ENCODE results near the gene ZSWIM1. TPM values are rescaled to one million over a fixed set of nuclear protein-coding genes. Genes with fewer than 3 reads are reported as not detected.

Gene ZSWIM1
- total and polyA plus RNA-seq, 2 of the 13 experiments (the other 11 are each of a cell fraction or from before 2014, with no cell fraction given): 9.5 to 11.7 TPM

DNA sequence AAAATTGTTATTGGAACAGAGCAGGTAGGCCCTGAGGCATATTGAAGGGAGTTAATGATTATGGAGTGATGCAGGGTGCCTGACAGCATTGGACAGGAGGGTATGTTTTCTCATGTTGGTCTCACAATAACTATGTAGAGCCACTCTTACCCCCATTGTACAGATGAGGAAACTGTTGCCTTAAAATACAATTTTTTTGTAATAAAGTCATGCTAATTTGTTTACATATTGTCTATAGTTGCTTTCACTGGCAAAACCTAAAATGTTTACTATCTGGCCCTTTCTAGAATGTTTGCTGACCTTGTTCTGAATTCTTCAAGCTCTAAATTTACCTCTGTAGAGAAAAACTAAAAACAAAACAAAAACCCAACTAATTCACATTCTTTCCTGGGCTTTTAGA, 29.5 kb upstream of the ZSWIM1 start:
- DNase-seq (ENCODE audit: low spot score) (no peak), FAIRE-seq (no peak), ATAC-seq (no peak)
- in situ Hi-C loops (cut with HindIII; ENCODE audit: extremely low pct_ligation_motif_present, low pct_unique_long_range_greater_than_20kb) (no loop called here), intact Hi-C loops (cut with micrococcal nuclease; ENCODE audit: unreplicated experiment) (no loop called here)
- ChIA-PET CTCF (ENCODE audit: low intra/inter-chr PET ratio, low total read pairs) (no interaction called here), POLR2A (interaction anchor here (1.8 to 2.7 kb wide), 2 partner anchors 18 to 39 kb away, joined by 8 to 17 read pairs; partner anchors contain the start of genes CTSA, NEURL2 and SNX21)
- TF ChIP-seq MED1 (CRISPR knock-in tag; IDR thresholded peaks at IDR 0.05) (no peak), ETV5 (CRISPR knock-in tag; IDR thresholded peaks at IDR 0.05; ENCODE audit: borderline replicate concordance) (no peak), RBFOX2 (IDR thresholded peaks at IDR 0.05; ENCODE audit: low read depth, low read length) (peak; percentile 30; the same call in 1 of the 2 replicates), RNF2 (conservative IDR thresholded peaks at IDR 0.05; ENCODE audit: low read depth) (no peak), ZNF790 (CRISPR knock-in tag; IDR thresholded peaks at IDR 0.05; ENCODE audit: borderline replicate concordance) (no peak)
- H3K9me3 ChIP-seq (ENCODE audit: low read length): no peaks in the 10 kb centered on the region
- no peak overlapping the region for H3K27ac ChIP-seq (ENCODE audit: extremely low read length, insufficient read depth, low read length)
- peaks cover 2 to 5% of the 10 kb centered on the region in 2 experiments; a peak in 2 of 5 replicates for H3K36me3 ChIP-seq (replicated peaks in 1 of 2; ENCODE audit: control insufficient read depth in 1 of 2, insufficient read depth in 2 of 2, low read length in 2 of 2)
- H3K4me1 ChIP-seq (ENCODE audit: insufficient read depth, low read length): peaks cover 8% of the 10 kb centered on the region
- no peak overlapping the region for H3K9ac ChIP-seq (ENCODE audit: insufficient read depth, low read depth, low read length)
- no peaks in the 10 kb centered on the region for H3K27me3 ChIP-seq (ENCODE audit: control insufficient read depth in 1 of 2, insufficient read depth in 2 of 2, low read length in 2 of 2)
- no peak overlapping the region for H2AFZ ChIP-seq (ENCODE audit: low read length)
- no peaks in the 10 kb centered on the region for H4K20me1 ChIP-seq (ENCODE audit: insufficient read depth, low read length)
- H3K4me2 ChIP-seq (ENCODE audit: low read depth, low read length): no peak overlapping the region
- H3K4me3 ChIP-seq (replicated peaks in 1 of 3; ENCODE audit: insufficient read depth in 1 of 3, low read depth in 2 of 3, low read length in 3 of 3): no peak overlapping the region
- H3K79me2 ChIP-seq (ENCODE audit: insufficient read depth, low read length): peaks cover under 1% of the 10 kb centered on the region
- BruUV-seq (replicated peaks): no TSS peak

DNA sequence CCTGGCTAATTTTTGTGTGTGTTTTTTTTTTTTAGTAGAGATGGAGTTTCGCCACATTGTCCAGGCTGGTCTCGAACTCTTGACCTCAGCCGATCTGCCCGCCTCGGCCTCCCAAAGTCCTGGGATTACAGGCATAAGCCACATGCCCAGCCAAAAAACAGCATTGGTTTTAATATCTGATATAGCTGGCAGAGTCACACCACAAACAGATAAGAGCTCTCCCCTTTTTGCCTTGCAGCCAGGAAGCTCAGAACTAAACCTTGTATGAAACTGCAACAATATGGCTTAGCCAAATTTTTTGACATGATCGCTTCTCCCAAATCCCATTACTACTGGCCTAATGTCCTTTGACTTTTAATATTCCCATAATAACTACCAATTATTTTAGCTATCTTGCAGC, 28.7 kb upstream of the ZSWIM1 start:
- FAIRE-seq: no peak
- DNase-seq (ENCODE audit: low spot score): no peak
- H3K9me3 ChIP-seq (ENCODE audit: low read length): no peaks in the 10 kb centered on the region
- no peak overlapping the region for H3K9ac ChIP-seq (ENCODE audit: insufficient read depth, low read depth, low read length)
- intact Hi-C loops (cut with micrococcal nuclease; ENCODE audit: unreplicated experiment): no loop called here
- in situ Hi-C loops (cut with HindIII; ENCODE audit: extremely low pct_ligation_motif_present, low pct_unique_long_range_greater_than_20kb): no loop called here
- ChIA-PET CTCF (ENCODE audit: low intra/inter-chr PET ratio, low total read pairs) (no interaction called here), POLR2A (interaction anchor here (1.1 to 2.7 kb wide), 4 partner anchors 11 to 39 kb away, joined by 3 to 17 read pairs (median 6); partner anchors contain the start of genes CTSA, NEURL2 and SNX21)
- ATAC-seq: no peak
- 97% methylated on average over 6 of the region's 6 CpGs for WGBS (ENCODE audit: low lambda C conversion rate)
- H4K20me1 ChIP-seq (ENCODE audit: insufficient read depth, low read length): no peaks in the 10 kb centered on the region
- peaks cover 0 to 2% of the 10 kb centered on the region in 2 experiments; a peak in 1 of 5 replicates for H3K36me3 ChIP-seq (replicated peaks in 1 of 2; ENCODE audit: control insufficient read depth in 1 of 2, insufficient read depth in 2 of 2, low read length in 2 of 2)
- H3K4me3 ChIP-seq (replicated peaks in 1 of 3; ENCODE audit: insufficient read depth in 1 of 3, low read depth in 2 of 3, low read length in 3 of 3): no peak overlapping the region
- no peaks in the 10 kb centered on the region for H3K27me3 ChIP-seq (ENCODE audit: control insufficient read depth in 1 of 2, insufficient read depth in 2 of 2, low read length in 2 of 2)
- no peak overlapping the region for H3K27ac ChIP-seq (ENCODE audit: extremely low read length, insufficient read depth, low read length)
- no peak overlapping the region for H3K4me2 ChIP-seq (ENCODE audit: low read depth, low read length)
- no peak overlapping the region for H2AFZ ChIP-seq (ENCODE audit: low read length)
- peaks cover 4% of the 10 kb centered on the region for H3K79me2 ChIP-seq (ENCODE audit: insufficient read depth, low read length)
- peaks cover 11% of the 10 kb centered on the region for H3K4me1 ChIP-seq (ENCODE audit: insufficient read depth, low read length)
- BruUV-seq (replicated peaks): no TSS peak
- TF ChIP-seq XRCC5 (optimal IDR thresholded peaks at IDR 0.05; ENCODE audit: low read length): no peak
- TF ChIP-seq ZNF225 (CRISPR knock-in tag; IDR thresholded peaks at IDR 0.05): no peak
- no peak for TF ChIP-seq ZNF570 (CRISPR knock-in tag; IDR thresholded peaks at IDR 0.05; ENCODE audit: borderline replicate concordance)
- no peak for TF ChIP-seq ZFP62 (CRISPR knock-in tag; IDR thresholded peaks at IDR 0.05)
- TF ChIP-seq, protein P1, sequence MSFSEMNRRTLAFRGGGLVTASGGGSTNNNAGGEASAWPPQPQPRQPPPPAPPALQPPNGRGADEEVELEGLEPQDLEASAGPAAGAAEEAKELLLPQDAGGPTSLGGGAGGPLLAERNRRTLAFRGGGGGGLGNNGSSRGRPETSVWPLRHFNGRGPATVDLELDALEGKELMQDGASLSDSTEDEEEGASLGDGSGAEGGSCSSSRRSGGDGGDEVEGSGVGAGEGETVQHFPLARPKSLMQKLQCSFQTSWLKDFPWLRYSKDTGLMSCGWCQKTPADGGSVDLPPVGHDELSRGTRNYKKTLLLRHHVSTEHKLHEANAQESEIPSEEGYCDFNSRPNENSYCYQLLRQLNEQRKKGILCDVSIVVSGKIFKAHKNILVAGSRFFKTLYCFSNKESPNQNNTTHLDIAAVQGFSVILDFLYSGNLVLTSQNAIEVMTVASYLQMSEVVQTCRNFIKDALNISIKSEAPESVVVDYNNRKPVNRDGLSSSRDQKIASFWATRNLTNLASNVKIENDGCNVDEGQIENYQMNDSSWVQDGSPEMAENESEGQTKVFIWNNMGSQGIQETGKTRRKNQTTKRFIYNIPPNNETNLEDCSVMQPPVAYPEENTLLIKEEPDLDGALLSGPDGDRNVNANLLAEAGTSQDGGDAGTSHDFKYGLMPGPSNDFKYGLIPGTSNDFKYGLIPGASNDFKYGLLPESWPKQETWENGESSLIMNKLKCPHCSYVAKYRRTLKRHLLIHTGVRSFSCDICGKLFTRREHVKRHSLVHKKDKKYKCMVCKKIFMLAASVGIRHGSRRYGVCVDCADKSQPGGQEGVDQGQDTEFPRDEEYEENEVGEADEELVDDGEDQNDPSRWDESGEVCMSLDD (CRISPR knock-in tag; IDR thresholded peaks at IDR 0.05; ENCODE audit: borderline replicate concordance): no peak
- TF ChIP-seq, protein P2, sequence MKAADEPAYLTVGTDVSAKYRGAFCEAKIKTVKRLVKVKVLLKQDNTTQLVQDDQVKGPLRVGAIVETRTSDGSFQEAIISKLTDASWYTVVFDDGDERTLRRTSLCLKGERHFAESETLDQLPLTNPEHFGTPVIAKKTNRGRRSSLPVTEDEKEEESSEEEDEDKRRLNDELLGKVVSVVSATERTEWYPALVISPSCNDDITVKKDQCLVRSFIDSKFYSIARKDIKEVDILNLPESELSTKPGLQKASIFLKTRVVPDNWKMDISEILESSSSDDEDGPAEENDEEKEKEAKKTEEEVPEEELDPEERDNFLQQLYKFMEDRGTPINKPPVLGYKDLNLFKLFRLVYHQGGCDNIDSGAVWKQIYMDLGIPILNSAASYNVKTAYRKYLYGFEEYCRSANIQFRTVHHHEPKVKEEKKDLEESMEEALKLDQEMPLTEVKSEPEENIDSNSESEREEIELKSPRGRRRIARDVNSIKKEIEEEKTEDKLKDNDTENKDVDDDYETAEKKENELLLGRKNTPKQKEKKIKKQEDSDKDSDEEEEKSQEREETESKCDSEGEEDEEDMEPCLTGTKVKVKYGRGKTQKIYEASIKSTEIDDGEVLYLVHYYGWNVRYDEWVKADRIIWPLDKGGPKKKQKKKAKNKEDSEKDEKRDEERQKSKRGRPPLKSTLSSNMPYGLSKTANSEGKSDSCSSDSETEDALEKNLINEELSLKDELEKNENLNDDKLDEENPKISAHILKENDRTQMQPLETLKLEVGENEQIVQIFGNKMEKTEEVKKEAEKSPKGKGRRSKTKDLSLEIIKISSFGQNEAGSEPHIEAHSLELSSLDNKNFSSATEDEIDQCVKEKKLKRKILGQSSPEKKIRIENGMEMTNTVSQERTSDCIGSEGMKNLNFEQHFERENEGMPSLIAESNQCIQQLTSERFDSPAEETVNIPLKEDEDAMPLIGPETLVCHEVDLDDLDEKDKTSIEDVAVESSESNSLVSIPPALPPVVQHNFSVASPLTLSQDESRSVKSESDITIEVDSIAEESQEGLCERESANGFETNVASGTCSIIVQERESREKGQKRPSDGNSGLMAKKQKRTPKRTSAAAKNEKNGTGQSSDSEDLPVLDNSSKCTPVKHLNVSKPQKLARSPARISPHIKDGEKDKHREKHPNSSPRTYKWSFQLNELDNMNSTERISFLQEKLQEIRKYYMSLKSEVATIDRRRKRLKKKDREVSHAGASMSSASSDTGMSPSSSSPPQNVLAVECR (CRISPR knock-in tag; IDR thresholded peaks at IDR 0.05; ENCODE audit: borderline replicate concordance): no peak
- TF ChIP-seq SRY (CRISPR knock-in tag; IDR thresholded peaks at IDR 0.05): no peak
